Endothelial cell of umbilical vein (primary cell): ENCODE data around the gene FOXO4. TPM values are rescaled to one million over a fixed set of nuclear protein-coding genes. Genes with fewer than 3 reads are reported as not detected.

Experiments used
- BruUV-seq: library from RNA; stranded (reverse); fragments of 400-500 nt; replicated peaks from 2 replicates; lab custom pipeline; 2021; lab: Mats Ljungman, UMichigan
- CTCF ChIA-PET: fragments of 300-600, 350-600 bp; sonication (Branson Sonifier 250); formaldehyde crosslinking; loops from one replicate; lab custom pipeline; 2021; ENCODE audit warnings: antibody characterized with exemption, inconsistent platforms; lab: Charles Lee
- POLR2A ChIA-PET: fragments of 300-600, 350-600 bp; sonication (Branson Sonifier 250); formaldehyde crosslinking; loops from one replicate; lab custom pipeline; 2021; ENCODE audit warnings: antibody characterized with exemption, inconsistent platforms; lab: Charles Lee
- DNase-seq: peaks from one replicate; pipeline ENCODE4 v3.0.0-alpha.2; 2011; ENCODE audit warnings: low read depth, low spot score
- FAIRE-seq: peaks from 2 replicates; lab custom pipeline; 2011; peaks lifted over from hg19 to GRCh38; lab: Jason Lieb, UNC
- H2AFZ ChIP-seq: 2 replicates; pipeline ENCODE4 v1.6.0; 2012; ENCODE audit warnings: low read depth, low read length, control low read depth, inconsistent platforms
- H3K27ac ChIP-seq: 2 replicates; pipeline ENCODE4 v1.5.1; 2011; ENCODE audit warnings: low read depth, mild to moderate bottlenecking, control low read depth, low read length, moderate library complexity; ENCODE audit not compliant: insufficient read depth
- H3K27me3 ChIP-seq, 2 experiments: 2 replicates each; pipeline versions ENCODE4 v1.6.0 to v1.6.1; 2011; ENCODE audit warnings: low read length in 2 of 2, mixed read lengths in 1 of 2; ENCODE audit not compliant: control insufficient read depth in 2 of 2, insufficient read depth in 2 of 2
- H3K36me3 ChIP-seq, 2 experiments: 2 replicates in 1 of 2; 3 replicates in 1 of 2; pipeline ENCODE4 v1.5.1; 2011; ENCODE audit warnings: low read length in 2 of 2, mild to moderate bottlenecking in 1 of 2, moderate library complexity in 1 of 2; ENCODE audit not compliant: control insufficient read depth in 2 of 2, insufficient read depth in 2 of 2; ENCODE audit errors: extremely low read depth in 1 of 2
- H3K4me1 ChIP-seq: 3 replicates; pipeline ENCODE4 v1.5.1; 2011; ENCODE audit warnings: mild to moderate bottlenecking, low read length; ENCODE audit not compliant: control insufficient read depth, insufficient read depth; ENCODE audit errors: extremely low read depth
- H3K4me2 ChIP-seq: 2 replicates; pipeline ENCODE4 v1.6.1; 2011; ENCODE audit warnings: low read length, control low read depth, mixed read lengths; ENCODE audit not compliant: insufficient read depth
- H3K4me3 ChIP-seq, 3 experiments: fragments of 200-600 bp in 1 of 3; sonication (generic), shearing (Covaris generic) in 1 of 3; replicated peaks in 1 of 3; 2 replicates each; pipeline ENCODE4 v1.5.1; 2011 to 2016; ENCODE audit warnings: control low read depth in 3 of 3, low read length in 3 of 3, mild to moderate bottlenecking in 2 of 3, inconsistent platforms in 1 of 3, low read depth in 1 of 3, moderate library complexity in 1 of 3; ENCODE audit not compliant: insufficient read depth in 1 of 3
- H3K79me2 ChIP-seq: 2 replicates; pipeline ENCODE4 v1.6.0; 2012; ENCODE audit warnings: low read length, inconsistent platforms; ENCODE audit not compliant: control insufficient read depth, insufficient read depth
- H3K9ac ChIP-seq: replicated peaks from 2 replicates; pipeline ENCODE3; 2011; ENCODE audit warnings: low read length, control low read depth; ENCODE audit not compliant: insufficient read depth; ENCODE audit errors: extremely low read depth
- H3K9me1 ChIP-seq: replicated peaks from 3 replicates; pipeline ENCODE4 v1.6.0; 2011; ENCODE audit warnings: mild to moderate bottlenecking, low read length; ENCODE audit not compliant: control insufficient read depth, insufficient read depth; ENCODE audit errors: extremely low read depth
- H3K9me3 ChIP-seq: replicated peaks from 2 replicates; pipeline ENCODE4 v1.5.1; 2012; ENCODE audit warnings: low read length, inconsistent platforms; ENCODE audit not compliant: control insufficient read depth, insufficient read depth
- H4K20me1 ChIP-seq: replicated peaks from 2 replicates; pipeline ENCODE3; 2011; ENCODE audit warnings: mild to moderate bottlenecking, low read length; ENCODE audit not compliant: control insufficient read depth, insufficient read depth; ENCODE audit errors: extremely low read depth
- GATA2 ChIP-seq: IDR thresholded peaks from 2 replicates; pipeline ENCODE4 v1.7.0; 2011; ENCODE audit warnings: low read depth, mild to moderate bottlenecking, moderate library complexity, mixed read lengths, low read length; ENCODE audit not compliant: insufficient read length, insufficient read depth
- POLR2AphosphoS5 ChIP-seq: IDR thresholded peaks from 2 replicates; pipeline ENCODE4 v1.6.1; 2012; ENCODE audit warnings: low read depth, mild to moderate bottlenecking, control low read depth, low read length, moderate library complexity; ENCODE audit not compliant: insufficient read depth
- dilution Hi-C: fragments of 300-500 bp; cut with MboI; formaldehyde crosslinking; loops from one replicate; pipeline ENCODE4 v1.15.0; 2019; ENCODE audit warnings: low sequenced_read_pairs; ENCODE audit not compliant: extremely low pct_ligation_motif_present
- intact Hi-C: fragments of 100-400 bp; cut with micrococcal nuclease; formaldehyde crosslinking; loops from one replicate; pipeline ENCODE4 v1.10.0; 2022
- polyA plus RNA-seq, 4 experiments: library from polyadenylated mRNA; depleted of rRNA in 3 of 4; stranded (reverse) in 3 of 4; unstranded in 1 of 4; fragments of >200 nt; gene quantifications; 2 replicates each; pipeline versions ENCODE4 v1.2.1 to v1.2.3, GENCODE V29; 2011 to 2012; ENCODE audit warnings: missing spikeins in 1 of 4
- total RNA-seq: library from RNA; stranded (reverse); gene quantifications from 2 replicates; pipeline ENCODE4 v1.2.3, GENCODE V29; 2021
- TF ChIP-seq, protein P1 (sequence below), 2 donors: IDR thresholded peaks; 1 replicate in 1 of 2; 2 replicates in 1 of 2; pipeline ENCODE4 v1.5.1; 2011; ENCODE audit warnings: low read length in 2 of 2, mild to moderate bottlenecking in 2 of 2, moderate library complexity in 2 of 2, control low read depth in 1 of 2, inconsistent platforms in 1 of 2, low read depth in 1 of 2; ENCODE audit not compliant: insufficient read depth in 1 of 2; ENCODE audit errors: extremely low read depth in 1 of 2

Gene FOXO4
- total and polyA plus RNA-seq, 2 donors (not counting 3 experiments of a cell fraction or from before 2014, with no cell fraction given) = 4.7 to 11.0 TPM

DNA sequence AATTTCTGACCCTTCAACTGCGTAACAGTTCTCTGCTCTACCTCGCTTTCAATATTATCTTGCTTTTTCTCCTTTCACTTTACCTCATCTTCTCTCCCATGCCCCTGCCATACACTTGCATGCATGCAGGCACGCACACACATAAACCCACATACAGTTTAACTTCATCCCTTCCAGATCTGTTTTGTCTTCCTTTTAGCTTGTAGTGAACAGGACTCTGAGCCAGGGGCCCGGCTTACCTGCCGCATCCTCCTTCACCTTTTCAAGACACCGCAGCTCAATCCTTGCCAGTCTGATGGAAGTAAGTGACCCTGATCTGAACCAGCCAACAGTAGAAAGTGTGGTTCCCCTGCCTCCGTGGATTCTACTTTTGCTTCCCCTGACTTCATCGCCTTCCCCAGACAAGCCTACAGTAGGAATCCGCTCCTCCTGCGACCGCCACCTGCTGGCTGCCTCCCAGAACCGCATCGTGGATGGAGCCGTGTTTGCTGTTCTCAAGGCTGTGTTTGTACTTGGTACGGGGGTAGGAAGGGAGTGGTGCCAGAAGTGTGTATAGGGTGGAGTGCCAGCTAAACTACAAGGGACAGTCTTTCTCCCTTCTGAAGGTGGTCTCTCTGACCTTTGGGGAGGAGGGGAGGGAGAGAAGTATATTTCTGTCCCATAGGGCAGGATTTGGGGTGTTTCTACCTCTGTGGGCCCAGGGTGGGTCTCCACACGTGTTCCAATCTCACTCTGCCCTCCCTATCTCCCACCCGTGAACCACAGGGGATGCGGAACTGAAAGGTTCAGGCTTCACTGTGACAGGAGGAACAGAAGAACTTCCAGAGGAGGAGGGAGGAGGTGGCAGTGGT, 33.5 kb downstream of the FOXO4 start:
- no peaks in the 10 kb centered on the region for H4K20me1 ChIP-seq
- H3K9me3 ChIP-seq = no peaks in the 10 kb centered on the region
- POLR2A ChIA-PET = no interaction called here
- H3K4me3 ChIP-seq = no peak overlapping the region
- dilution Hi-C loops (no loop called here), intact Hi-C loops (loop anchor here (1.0 to 5.0 kb wide), 5 partner anchors 11 to 362 kb away; partner anchors contain the start of genes MED12 and SNX12)
- no peak overlapping the region for H3K9ac ChIP-seq
- TF ChIP-seq, protein P1, sequence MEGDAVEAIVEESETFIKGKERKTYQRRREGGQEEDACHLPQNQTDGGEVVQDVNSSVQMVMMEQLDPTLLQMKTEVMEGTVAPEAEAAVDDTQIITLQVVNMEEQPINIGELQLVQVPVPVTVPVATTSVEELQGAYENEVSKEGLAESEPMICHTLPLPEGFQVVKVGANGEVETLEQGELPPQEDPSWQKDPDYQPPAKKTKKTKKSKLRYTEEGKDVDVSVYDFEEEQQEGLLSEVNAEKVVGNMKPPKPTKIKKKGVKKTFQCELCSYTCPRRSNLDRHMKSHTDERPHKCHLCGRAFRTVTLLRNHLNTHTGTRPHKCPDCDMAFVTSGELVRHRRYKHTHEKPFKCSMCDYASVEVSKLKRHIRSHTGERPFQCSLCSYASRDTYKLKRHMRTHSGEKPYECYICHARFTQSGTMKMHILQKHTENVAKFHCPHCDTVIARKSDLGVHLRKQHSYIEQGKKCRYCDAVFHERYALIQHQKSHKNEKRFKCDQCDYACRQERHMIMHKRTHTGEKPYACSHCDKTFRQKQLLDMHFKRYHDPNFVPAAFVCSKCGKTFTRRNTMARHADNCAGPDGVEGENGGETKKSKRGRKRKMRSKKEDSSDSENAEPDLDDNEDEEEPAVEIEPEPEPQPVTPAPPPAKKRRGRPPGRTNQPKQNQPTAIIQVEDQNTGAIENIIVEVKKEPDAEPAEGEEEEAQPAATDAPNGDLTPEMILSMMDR (IDR thresholded peaks at IDR 0.05; ENCODE audit: extremely low read depth in 1 of 2, insufficient read depth in 1 of 2, low read depth in 1 of 2, low read length in 2 of 2) = peak; percentile 70 to 73
- TF ChIP-seq GATA2 (no peak), POLR2AphosphoS5 (no peak)
- no peak overlapping the region for H3K4me2 ChIP-seq
- H3K9me1 ChIP-seq = no peaks in the 10 kb centered on the region
- no peak overlapping the region for H3K27ac ChIP-seq
- CTCF ChIA-PET = interaction anchor here (0.6 to 1.6 kb wide), 6 partner anchors 11 to 159 kb away, joined by 3 to 10 read pairs (median 4); partner anchors contain the start of gene MED12
- H3K27me3 ChIP-seq = no peaks in the 10 kb centered on the region
- peaks cover 9 to 60% of the 10 kb centered on the region in 2 experiments for H3K36me3 ChIP-seq
- DNase-seq = peak; percentile 64
- FAIRE-seq = peak; percentile 84
- TSS peak; percentile 7 for BruUV-seq
- H2AFZ ChIP-seq = no peak overlapping the region
- H3K79me2 ChIP-seq = no peaks in the 10 kb centered on the region
- H3K4me1 ChIP-seq = no peaks in the 10 kb centered on the region
